Fibroblast of mammary gland (primary cell): Measurements from ENCODE around the gene DGKA.
"Not testable (repeated sequence)": the region's sequence is repeated elsewhere in the genome, so short reads cannot be mapped to it uniquely, and the experiment has no call there.

Source experiments
- DNase-seq: peaks from one replicate; pipeline ENCODE4 v3.0.0-alpha.2; 2010; ENCODE audit warnings: low read depth
- H3K4me3 ChIP-seq: 2 replicates; pipeline ENCODE4 v1.5.1; 2011; ENCODE audit warnings: low read depth, mild to moderate bottlenecking, low read length, moderate library complexity; ENCODE audit not compliant: control insufficient read depth
- TF ChIP-seq, protein P1 (sequence below): conservative IDR thresholded peaks from 2 replicates; pipeline ENCODE4 v1.5.1; 2011; ENCODE audit warnings: low read depth, low read length, inconsistent platforms; ENCODE audit not compliant: control insufficient read depth, insufficient read depth

DGKA gene

DNA sequence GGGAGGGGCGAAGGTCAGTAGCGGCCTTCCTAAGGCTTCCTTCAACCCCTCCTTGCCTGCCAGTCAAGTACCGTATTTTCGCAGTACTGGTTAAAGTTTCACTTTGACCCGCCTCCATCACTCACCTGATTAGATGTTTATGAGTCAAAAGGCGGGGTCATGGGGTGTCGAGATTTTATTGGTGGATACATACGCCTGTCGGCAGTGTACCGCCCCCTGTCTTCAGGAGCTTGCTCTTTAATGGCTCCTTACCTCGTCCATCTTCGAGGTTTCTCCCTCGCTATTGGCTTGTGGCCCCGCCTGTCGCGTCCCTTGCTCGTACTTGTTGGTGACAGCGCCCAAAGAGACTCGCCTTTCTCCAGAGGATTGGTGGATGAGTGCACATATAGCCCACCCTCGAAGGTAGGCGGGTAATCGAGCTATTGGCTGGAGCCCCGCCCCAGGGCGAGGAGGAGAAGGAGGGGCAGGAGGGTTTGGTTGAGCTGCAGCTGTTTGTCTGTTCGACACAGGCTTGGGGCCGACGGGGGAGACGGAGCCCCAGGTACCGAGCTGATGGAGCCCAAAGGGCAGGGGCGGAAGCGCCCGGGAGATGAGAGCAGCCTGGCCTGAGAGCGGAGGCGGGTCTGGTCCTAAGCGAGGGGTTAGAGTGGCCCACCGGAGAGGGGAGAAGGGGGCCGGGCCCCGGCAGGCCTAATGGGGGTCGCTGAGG is 42.8 kb downstream of the DGKA start, which contains the start of gene RAB5B:
Gene RAB5B (plus strand): TSS at position 480 of the 709 bp plus-strand sequence. CDS start 12,883 bp downstream, outside the sequence.
- DNase-seq, result peak; percentile 100
- H3K4me3 ChIP-seq, result peak within 1 kb of the TSS; percentile 93
- TF ChIP-seq, protein P1, sequence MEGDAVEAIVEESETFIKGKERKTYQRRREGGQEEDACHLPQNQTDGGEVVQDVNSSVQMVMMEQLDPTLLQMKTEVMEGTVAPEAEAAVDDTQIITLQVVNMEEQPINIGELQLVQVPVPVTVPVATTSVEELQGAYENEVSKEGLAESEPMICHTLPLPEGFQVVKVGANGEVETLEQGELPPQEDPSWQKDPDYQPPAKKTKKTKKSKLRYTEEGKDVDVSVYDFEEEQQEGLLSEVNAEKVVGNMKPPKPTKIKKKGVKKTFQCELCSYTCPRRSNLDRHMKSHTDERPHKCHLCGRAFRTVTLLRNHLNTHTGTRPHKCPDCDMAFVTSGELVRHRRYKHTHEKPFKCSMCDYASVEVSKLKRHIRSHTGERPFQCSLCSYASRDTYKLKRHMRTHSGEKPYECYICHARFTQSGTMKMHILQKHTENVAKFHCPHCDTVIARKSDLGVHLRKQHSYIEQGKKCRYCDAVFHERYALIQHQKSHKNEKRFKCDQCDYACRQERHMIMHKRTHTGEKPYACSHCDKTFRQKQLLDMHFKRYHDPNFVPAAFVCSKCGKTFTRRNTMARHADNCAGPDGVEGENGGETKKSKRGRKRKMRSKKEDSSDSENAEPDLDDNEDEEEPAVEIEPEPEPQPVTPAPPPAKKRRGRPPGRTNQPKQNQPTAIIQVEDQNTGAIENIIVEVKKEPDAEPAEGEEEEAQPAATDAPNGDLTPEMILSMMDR, result no peak

DNA sequence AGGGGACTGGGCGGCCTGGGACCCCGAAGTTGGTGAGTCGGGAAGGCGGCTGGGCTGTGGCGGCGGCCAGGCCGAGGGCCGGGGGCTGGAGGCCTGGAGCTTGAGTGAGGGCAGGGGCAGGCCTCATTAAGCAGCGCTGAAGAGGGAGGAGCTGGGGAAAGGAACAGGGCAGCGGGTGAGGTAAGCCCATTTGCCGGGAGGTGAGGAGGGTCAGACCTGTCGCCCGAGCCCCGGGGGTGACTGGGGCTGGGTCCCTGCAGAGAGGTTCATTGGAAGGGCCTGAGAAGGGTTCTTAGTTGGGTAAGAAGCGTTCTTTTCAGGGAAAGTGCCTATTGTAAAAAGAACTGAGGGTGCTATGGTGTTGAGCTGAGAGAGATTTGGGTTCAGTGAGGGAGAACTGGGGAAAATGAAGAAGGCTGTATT is 43.4 kb downstream of the DGKA start:
- TF ChIP-seq, protein P1, result no peak
- peak; percentile 49 for DNase-seq
- peak overlapping the region; percentile 93 for H3K4me3 ChIP-seq

DNA sequence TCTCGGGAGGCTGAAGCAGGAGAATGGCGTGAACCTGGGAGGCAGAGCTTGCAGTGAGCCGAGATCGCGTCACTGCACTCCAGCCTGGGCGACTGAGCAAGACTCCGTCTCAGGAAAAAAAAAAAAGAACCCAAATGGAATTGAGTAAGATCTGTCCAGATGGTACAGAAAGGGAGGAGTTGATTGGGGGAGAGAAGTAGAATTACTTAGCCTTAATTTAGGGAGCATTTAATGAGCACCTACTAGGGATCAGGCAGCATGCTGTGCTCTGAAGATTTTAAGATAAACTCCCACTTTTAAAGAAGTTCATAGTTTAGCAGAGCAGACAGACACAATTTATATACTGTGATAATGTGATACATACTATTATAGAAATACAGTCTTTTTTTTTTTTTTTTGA is 47.4 kb downstream of the DGKA start:
- no peak for DNase-seq
- no peak overlapping the region for H3K4me3 ChIP-seq
- TF ChIP-seq, protein P1, result no peak

DNA sequence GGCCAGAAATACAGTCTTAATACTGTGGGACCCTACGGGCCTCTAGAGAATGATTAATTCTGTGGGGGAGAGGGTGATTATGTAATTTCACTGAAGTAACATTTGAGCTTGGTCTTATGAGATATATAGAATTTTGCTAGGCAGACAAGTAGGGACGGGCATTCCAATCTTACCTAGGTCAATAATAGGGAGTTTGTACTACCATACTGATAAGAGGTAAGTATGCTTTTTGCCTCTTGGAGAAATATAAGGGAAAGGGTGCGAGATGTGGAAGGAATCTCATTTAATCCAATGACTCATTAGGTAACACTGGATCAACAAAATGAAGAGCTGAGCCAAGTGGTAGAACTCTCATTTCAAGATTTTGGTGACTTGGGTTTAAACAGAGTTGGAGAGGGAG is 48.1 kb downstream of the DGKA start:
- DNase-seq, result no peak
- TF ChIP-seq, protein P1, result no peak
- H3K4me3 ChIP-seq, result no peak overlapping the region

DNA sequence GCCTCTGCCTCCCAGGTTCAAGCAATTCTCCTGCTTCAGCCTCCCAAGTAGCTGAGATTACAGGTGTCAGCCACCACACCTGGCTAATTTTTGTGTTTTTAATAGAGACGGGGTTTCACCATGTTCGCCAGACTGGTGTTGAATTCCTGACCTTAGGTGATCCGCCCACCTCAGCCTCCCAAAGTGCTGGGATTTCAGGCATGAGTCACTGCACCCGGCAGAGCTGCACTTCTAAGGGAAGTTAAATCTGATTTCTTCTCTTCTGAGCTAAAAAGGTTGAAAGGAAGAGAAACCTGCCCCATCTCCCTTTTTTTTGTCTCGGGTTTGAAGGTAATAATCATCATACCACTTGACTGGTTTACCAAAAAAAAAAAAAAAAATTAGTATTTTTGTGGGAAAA is 50.9 kb downstream of the DGKA start:
- H3K4me3 ChIP-seq, result not testable (repeated sequence)
- peak; percentile 24 for DNase-seq

DNA sequence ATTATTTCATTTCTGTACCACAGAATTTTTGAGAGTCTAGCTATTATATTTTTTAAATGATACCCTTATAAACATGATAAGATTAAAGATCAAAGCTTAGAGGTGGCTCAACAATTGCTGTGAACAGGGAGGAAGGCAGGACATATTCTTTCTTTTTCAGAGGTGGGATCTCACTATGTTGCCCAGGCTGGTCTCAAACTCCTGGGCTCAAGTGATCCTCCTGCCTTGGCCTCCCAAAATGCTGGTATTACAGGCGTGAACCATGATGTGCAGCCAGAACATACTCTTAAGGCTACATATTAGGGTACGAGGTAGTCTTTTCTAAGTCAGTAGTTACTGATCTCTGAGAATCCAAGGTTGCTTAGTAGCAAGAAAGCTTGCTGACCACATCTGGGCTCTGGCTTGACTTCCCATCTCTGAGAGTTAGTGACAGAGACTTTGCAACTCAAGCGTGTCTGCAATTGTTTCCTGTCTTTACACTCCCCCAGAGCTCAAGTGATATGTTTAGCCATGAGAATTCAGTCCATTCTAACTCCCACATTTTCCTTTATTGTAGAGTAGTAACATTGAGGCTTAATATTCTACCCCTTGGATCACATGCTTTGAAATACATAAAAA is 51.5 kb downstream of the DGKA start:
- TF ChIP-seq, protein P1, result no peak
- DNase-seq, result no peak
- no peak overlapping the region for H3K4me3 ChIP-seq

DNA sequence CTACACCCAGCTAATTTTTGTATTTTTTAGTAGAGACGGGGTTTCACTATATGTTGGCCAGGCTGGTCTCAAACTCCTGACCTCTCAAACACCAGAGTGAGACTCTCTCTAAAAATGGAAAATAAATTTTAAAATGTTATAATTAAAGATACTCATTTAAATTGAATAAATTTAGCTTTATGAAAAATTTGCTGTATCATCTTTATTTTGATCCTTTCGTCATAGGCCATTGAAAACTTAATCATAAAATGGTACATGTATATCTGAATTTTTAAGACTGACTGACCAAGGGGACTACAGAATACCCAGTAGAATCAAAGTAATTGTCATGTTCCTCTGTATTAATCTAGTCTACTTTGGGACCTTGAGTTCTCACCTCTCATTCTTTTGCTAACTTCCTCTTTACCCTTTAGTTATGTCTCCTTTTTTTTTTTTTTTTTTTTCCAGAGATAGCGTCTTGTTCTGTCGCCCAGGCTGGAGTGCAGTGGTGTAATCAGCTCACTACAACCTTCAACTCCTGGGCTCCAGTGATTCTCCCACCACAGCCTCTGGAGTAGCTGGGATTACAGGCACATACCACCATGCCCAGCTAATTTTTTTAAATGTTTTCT is 52.4 kb downstream of the DGKA start:
- DNase-seq, result no peak
- no peak overlapping the region for H3K4me3 ChIP-seq
- TF ChIP-seq, protein P1, result no peak
